Smooth muscle cell (in vitro differentiated cells): ENCODE measurements around the gene KAT6B. TPM values are rescaled to one million over a fixed set of nuclear protein-coding genes. Genes with fewer than 3 reads are reported as not detected.

Experiments used
- DNase-seq: peaks from one replicate; lab custom pipeline; 2025; ENCODE audit not compliant: unreplicated experiment; lab: John Stamatoyannopoulos, UW
- H2AFZ ChIP-seq: fragments of 200-600 bp; sonication (generic); 2 replicates; pipeline ENCODE4 v1.6.0; 2016; ENCODE audit warnings: antibody characterized with exemption, low read depth, mild to moderate bottlenecking
- H3F3A ChIP-seq: fragments of 200-600 bp; sonication (generic); 2 replicates; pipeline ENCODE4 v1.6.0; 2017; ENCODE audit warnings: antibody characterized with exemption, low read depth
- H3K27ac ChIP-seq: fragments of 200-600 bp; sonication (generic); 2 replicates; pipeline ENCODE4 v1.5.1; 2016; ENCODE audit warnings: low read depth, mild to moderate bottlenecking
- H3K27me3 ChIP-seq: fragments of 200-600 bp; sonication (generic); 2 replicates; pipeline ENCODE4 v1.6.1; 2016; ENCODE audit warnings: low read depth, mild to moderate bottlenecking
- H3K36me3 ChIP-seq: fragments of 200-600 bp; sonication (generic); 2 replicates; pipeline ENCODE4 v1.5.1; 2016; ENCODE audit warnings: low read depth
- H3K4me1 ChIP-seq: fragments of 200-600 bp; sonication (generic); 2 replicates; pipeline ENCODE4 v1.5.1; 2016; ENCODE audit warnings: low read depth
- H3K4me2 ChIP-seq: fragments of 200-600 bp; sonication (generic); 2 replicates; pipeline ENCODE4 v1.6.0; 2016; ENCODE audit warnings: mild to moderate bottlenecking
- H3K4me3 ChIP-seq: fragments of 200-600 bp; sonication (generic); 2 replicates; pipeline ENCODE4 v1.5.1; 2016; ENCODE audit warnings: mild to moderate bottlenecking
- H3K79me2 ChIP-seq: fragments of 200-600 bp; sonication (generic); 2 replicates; pipeline ENCODE4 v1.6.0; 2016; ENCODE audit warnings: low read depth, mild to moderate bottlenecking
- H3K9ac ChIP-seq: fragments of 200-600 bp; sonication (generic); 2 replicates; pipeline ENCODE4 v1.6.0; 2016; ENCODE audit warnings: low read depth
- H3K9me3 ChIP-seq: fragments of 200-600 bp; sonication (generic); replicated peaks from 2 replicates; pipeline ENCODE4 v1.5.1; 2016; ENCODE audit warnings: low read depth
- H4K20me1 ChIP-seq: fragments of 200-600 bp; sonication (generic); 2 replicates; pipeline ENCODE4 v1.6.0; 2016; ENCODE audit warnings: low read depth
- CTCF ChIP-seq: fragments of 200-600 bp; sonication (generic); IDR thresholded peaks from 2 replicates; pipeline ENCODE4 v1.5.1; 2017; ENCODE audit warnings: borderline replicate concordance, mild to moderate bottlenecking, antibody characterized with exemption; ENCODE audit not compliant: insufficient read depth, poor library complexity, severe bottlenecking
- WGBS: methylation state at CpG from one replicate; pipeline ENCODE4 v1.1.7; 2016; ENCODE audit warnings: low lambda C conversion rate; 5-methylcytosine and 5-hydroxymethylcytosine counted together
- polyA plus RNA-seq: library from polyadenylated mRNA; unstranded; fragments of >200 nt; fragmentation: Nextera tagmentation; extraction: Ambion mirVana; gene quantifications from 2 replicates; pipeline ENCODE4 v1.2.1, GENCODE V29; 2016
- total RNA-seq: library from RNA; depleted of rRNA; stranded (reverse); fragments of >200 nt; gene quantifications from 2 replicates; pipeline ENCODE4 v1.2.3, GENCODE V29; 2014

Gene KAT6B
- total and polyA plus RNA-seq, 2 experiments from 2014 or later: 9.0 to 19.8 TPM

- Histone ChIP-seq H3K79me2 (peaks cover 53% of the 10 kb centered on the region), H3K4me3 (no peak overlapping the region), H4K20me1 (peaks cover 88% of the 10 kb centered on the region), H3K27ac (no peak overlapping the region), H3K4me2 (no peak overlapping the region), H3K36me3 (no peaks in the 10 kb centered on the region), H3K27me3 (no peaks in the 10 kb centered on the region), H3F3A (no peaks in the 10 kb centered on the region), H2AFZ (no peak overlapping the region), H3K9ac (no peak overlapping the region), H3K4me1 (peaks cover 6% of the 10 kb centered on the region), H3K9me3 (no peaks in the 10 kb centered on the region)
- 92% methylated on average over 4 of the region's 4 CpGs for WGBS
- no peak for DNase-seq
- no peak for TF ChIP-seq CTCF
Measured at GRCh38 chr10:74837743-74838142, 11.3 kb downstream of the KAT6B start.

DNA sequence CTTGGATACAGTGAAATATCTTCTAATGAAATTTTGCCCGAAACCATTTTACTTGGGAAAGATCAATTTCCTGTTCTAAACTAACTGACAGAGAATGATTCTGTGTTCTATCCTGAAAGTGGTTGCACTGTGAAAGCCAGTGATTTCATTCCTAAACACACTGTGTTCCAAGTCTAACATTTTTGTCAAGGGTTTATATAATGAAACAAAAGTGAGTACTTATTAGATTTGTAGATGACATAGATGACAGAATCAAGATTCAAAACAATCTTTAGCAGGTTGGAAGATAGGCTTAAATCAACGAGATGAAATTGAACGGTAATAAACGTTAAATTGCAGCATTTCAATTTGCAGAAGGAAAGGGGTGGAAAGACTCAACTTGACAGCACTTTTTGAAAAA, 13.3 kb downstream of the KAT6B start:
- Histone ChIP-seq H3K4me1 (no peaks in the 10 kb centered on the region), H3K79me2 (peaks cover 43% of the 10 kb centered on the region), H3K4me2 (no peak overlapping the region), H3K27ac (no peak overlapping the region), H3K9ac (no peak overlapping the region), H3K27me3 (no peaks in the 10 kb centered on the region), H3K36me3 (no peaks in the 10 kb centered on the region), H2AFZ (no peak overlapping the region), H3K4me3 (no peak overlapping the region), H3K9me3 (no peaks in the 10 kb centered on the region), H4K20me1 (peaks cover 80% of the 10 kb centered on the region), H3F3A (no peaks in the 10 kb centered on the region)
- DNase-seq: no peak
- WGBS: 96% methylated on average over 4 of the region's 4 CpGs
- TF ChIP-seq CTCF: no peak

GRCh38 chr10:74841265-74841973, 15.0 kb downstream of the KAT6B start:
- no peak for DNase-seq
- Histone ChIP-seq H3K4me2 (no peak overlapping the region), H3K9ac (no peak overlapping the region)

More at GRCh38 chr10:74841265-74841973, 15.0 kb downstream of the KAT6B start:
- WGBS: 98% methylated on average over 6 of the region's 6 CpGs
- Histone ChIP-seq H3K27me3 (no peaks in the 10 kb centered on the region), H4K20me1 (peaks cover 77% of the 10 kb centered on the region), H3K79me2 (peaks cover 32% of the 10 kb centered on the region), H3F3A (no peaks in the 10 kb centered on the region), H3K4me3 (no peak overlapping the region), H3K27ac (no peak overlapping the region), H3K36me3 (no peaks in the 10 kb centered on the region), H3K4me1 (no peaks in the 10 kb centered on the region), H3K9me3 (no peaks in the 10 kb centered on the region), H2AFZ (no peak overlapping the region)
- TF ChIP-seq CTCF: no peak
